Activated naive CD8-positive, alpha-beta T cell treated with anti-CD3 and anti-CD28 coated beads, Interleukin-2, amount 50 U/mL, for 24 hours (primary cell): ENCODE measurements around the gene KCNN3.

Experiments used
- ATAC-seq: fragments of 150-1000 bp; cut with Tn5 transposase; one replicate; pipeline ENCODE4 v1.10.0; 2021
- DNase-seq: peaks from one replicate; pipeline ENCODE4 v3.0.0; 2021
- H3K27ac Mint-ChIP-seq: one replicate; pipeline ENCODE4 v1.8.0; 2021; ENCODE audit warnings: mild to moderate bottlenecking, mixed read lengths
- H3K27me3 Mint-ChIP-seq: one replicate; pipeline ENCODE4 v1.8.0; 2021; ENCODE audit warnings: mixed read lengths
- H3K36me3 Mint-ChIP-seq: one replicate; pipeline ENCODE4 v1.8.0; 2021; ENCODE audit warnings: low read depth, mixed read lengths
- H3K4me1 Mint-ChIP-seq: one replicate; pipeline ENCODE4 v1.8.0; 2021; ENCODE audit warnings: mixed read lengths
- H3K4me3 Mint-ChIP-seq: one replicate; pipeline ENCODE4 v1.8.0; 2021; ENCODE audit warnings: mild to moderate bottlenecking, moderate library complexity, mixed read lengths
- H3K9me3 Mint-ChIP-seq: one replicate; pipeline ENCODE4 v1.8.0; 2021; ENCODE audit warnings: mixed read lengths

Gene KCNN3

DNA sequence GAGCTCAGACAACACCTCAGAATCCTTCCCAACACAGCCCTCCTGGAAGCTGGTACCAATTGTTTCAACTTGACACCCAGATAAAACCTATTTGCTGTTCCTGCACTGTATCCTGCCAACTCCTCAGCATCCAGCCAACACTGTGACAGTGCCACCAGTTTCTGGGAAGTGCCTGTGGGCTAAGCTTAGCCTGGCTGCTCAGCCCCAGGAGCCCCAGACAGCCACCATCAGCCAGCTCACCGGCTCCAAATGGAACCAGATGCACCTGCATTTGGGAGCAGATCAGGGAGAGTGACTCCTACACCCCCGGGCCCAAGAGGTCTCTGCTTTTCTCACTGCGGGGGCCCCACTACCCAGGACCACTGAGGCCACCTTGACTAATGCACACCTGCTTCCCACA lies 24.9 kb downstream of the KCNN3 start:
- H3K36me3 Mint-ChIP-seq = no peaks in the 10 kb centered on the region
- peaks cover 18% of the 10 kb centered on the region for H3K4me1 Mint-ChIP-seq
- peak overlapping the region; percentile 47 for H3K27ac Mint-ChIP-seq
- no peaks in the 10 kb centered on the region for H3K9me3 Mint-ChIP-seq
- ATAC-seq (no peak), DNase-seq (no peak)
- peaks cover 20% of the 10 kb centered on the region for H3K27me3 Mint-ChIP-seq
- H3K4me3 Mint-ChIP-seq = no peak overlapping the region

- Mint-ChIP-seq H3K27me3 (peaks cover 20% of the 10 kb centered on the region), H3K4me1 (peaks cover 10% of the 10 kb centered on the region), H3K9me3 (no peaks in the 10 kb centered on the region), H3K4me3 (no peak overlapping the region), H3K36me3 (no peaks in the 10 kb centered on the region), H3K27ac (no peak overlapping the region)
- no peak for ATAC-seq
- no peak for DNase-seq
Measured at GRCh38 chr1:154844297-154844681, 25.8 kb downstream of the KCNN3 start.

GRCh38 chr1:154843636-154844296 lies 26.3 kb downstream of the KCNN3 start:
- Mint-ChIP-seq H3K27me3 (peaks cover 20% of the 10 kb centered on the region), H3K9me3 (no peaks in the 10 kb centered on the region), H3K4me3 (no peak overlapping the region), H3K4me1 (peaks cover 5% of the 10 kb centered on the region), H3K36me3 (no peaks in the 10 kb centered on the region), H3K27ac (no peak overlapping the region)
- DNase-seq (no peak), ATAC-seq (no peak)

GRCh38 chr1:154842635-154843034 lies 27.4 kb downstream of the KCNN3 start:
- Mint-ChIP-seq H3K36me3 (no peaks in the 10 kb centered on the region), H3K27ac (no peak overlapping the region), H3K9me3 (no peaks in the 10 kb centered on the region), H3K4me1 (peaks cover 4% of the 10 kb centered on the region), H3K4me3 (no peak overlapping the region), H3K27me3 (peaks cover 10% of the 10 kb centered on the region)
- ATAC-seq (no peak), DNase-seq (no peak)

DNA sequence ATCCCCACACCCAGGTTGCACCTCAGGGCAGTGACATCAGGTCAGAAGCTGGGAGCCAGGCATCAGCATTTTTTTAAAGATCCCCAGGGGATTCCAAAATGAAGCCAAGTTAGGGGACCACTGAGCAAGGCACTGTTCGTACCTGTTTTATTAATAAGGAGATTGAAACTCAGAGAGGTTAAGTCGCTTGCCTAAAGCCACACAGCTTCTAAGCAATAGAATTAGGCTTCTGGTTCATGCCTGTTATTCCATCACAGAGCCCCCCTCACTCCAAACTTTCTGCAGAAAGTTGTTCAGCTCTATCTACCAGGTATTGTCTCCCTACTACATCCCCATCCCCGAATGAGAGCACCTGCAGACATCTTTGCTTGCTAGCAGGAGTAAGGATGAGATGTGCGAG lies 28.7 kb downstream of the KCNN3 start:
- H3K4me3 Mint-ChIP-seq = no peak overlapping the region
- peaks cover 15% of the 10 kb centered on the region for H3K27me3 Mint-ChIP-seq

DNA sequence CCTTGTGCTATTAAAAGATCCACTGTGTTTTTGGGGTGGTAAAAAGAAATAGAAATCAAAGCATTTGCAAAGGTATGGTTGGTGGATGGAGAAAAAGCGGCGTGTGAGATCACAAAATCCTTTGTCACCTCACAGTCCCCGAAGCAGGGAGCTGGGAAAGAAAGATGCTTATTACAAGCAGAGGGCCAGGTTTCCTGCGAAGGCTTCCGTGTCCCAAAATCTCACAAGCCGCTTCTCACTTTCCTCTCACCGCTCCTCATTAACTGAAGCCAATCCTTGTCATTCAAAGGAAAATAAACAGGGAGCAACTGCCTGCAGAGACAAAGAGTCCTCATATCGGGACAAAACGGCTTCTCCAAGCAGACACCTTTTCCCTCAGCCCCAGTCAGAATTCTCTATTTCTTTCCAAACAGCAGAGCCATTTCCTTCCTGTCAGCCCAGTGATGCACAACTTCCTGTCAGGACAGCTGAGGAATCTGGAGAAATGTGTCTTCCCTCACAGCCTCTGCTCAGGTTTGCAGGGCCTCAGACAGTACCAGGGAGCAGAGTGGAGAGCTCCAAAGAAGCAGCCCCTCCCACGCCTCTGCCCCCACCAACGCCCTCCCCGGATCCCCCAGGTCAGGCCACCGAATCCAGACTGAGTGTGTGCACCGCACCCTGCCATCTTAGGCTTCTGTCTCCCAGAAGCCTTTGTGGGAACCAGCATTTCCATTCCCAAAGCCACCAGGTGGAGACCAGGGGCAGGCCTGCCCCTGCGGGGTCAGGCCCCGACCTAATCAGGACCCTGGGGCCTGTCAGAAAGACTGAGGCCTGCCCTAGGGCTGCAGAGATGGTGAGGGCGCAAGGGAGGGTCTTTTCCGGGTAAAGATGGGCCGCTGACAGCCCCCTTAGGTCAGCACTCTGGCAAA lies 29.6 kb downstream of the KCNN3 start:
- no peak overlapping the region for H3K4me3 Mint-ChIP-seq
- H3K9me3 Mint-ChIP-seq = no peaks in the 10 kb centered on the region
- H3K4me1 Mint-ChIP-seq = peaks cover 4% of the 10 kb centered on the region
- no peaks in the 10 kb centered on the region for H3K36me3 Mint-ChIP-seq
- ATAC-seq (no peak), DNase-seq (no peak)
- H3K27me3 Mint-ChIP-seq = peaks cover 16% of the 10 kb centered on the region
- no peak overlapping the region for H3K27ac Mint-ChIP-seq

More for the DNA sequence above, 28.7 kb downstream of the KCNN3 start:
- DNase-seq (no peak), ATAC-seq (no peak)
- H3K27ac Mint-ChIP-seq = no peak overlapping the region
- no peaks in the 10 kb centered on the region for H3K9me3 Mint-ChIP-seq
- peaks cover 4% of the 10 kb centered on the region for H3K4me1 Mint-ChIP-seq
- no peaks in the 10 kb centered on the region for H3K36me3 Mint-ChIP-seq

- no peak for DNase-seq
Measured at GRCh38 chr1:154839691-154840090, 30.4 kb downstream of the KCNN3 start.

DNA sequence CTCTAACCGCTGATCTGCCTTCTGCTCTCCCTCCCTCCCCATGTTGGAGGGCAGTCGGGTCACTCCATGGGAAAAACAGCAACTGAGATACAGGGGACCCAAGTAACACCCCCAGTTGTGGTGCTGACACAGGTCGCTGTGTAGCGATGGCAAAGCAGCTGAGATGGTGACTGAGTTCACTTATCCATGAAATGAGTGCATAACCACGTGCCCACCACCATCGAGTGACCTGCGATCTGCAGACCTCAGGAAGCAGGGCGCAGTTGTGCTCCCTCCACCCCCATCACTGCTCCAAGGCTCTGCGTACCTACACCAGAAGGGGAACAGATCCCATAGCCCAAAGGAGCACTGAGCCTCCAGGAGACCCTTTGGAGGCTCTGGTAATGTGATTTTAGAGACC lies 31.1 kb downstream of the KCNN3 start:
- no peak for DNase-seq
- H3K4me1 Mint-ChIP-seq = no peaks in the 10 kb centered on the region
- no peak for ATAC-seq
- H3K9me3 Mint-ChIP-seq = no peaks in the 10 kb centered on the region
- H3K4me3 Mint-ChIP-seq = no peak overlapping the region
- no peak overlapping the region for H3K27ac Mint-ChIP-seq
- no peaks in the 10 kb centered on the region for H3K36me3 Mint-ChIP-seq
- H3K27me3 Mint-ChIP-seq = peaks cover 14% of the 10 kb centered on the region

More at GRCh38 chr1:154839691-154840090, 30.4 kb downstream of the KCNN3 start:
- no peak for ATAC-seq
- H3K27me3 Mint-ChIP-seq = peaks cover 11% of the 10 kb centered on the region
- no peaks in the 10 kb centered on the region for H3K4me1 Mint-ChIP-seq
- H3K9me3 Mint-ChIP-seq = no peaks in the 10 kb centered on the region
- no peaks in the 10 kb centered on the region for H3K36me3 Mint-ChIP-seq
- no peak overlapping the region for H3K4me3 Mint-ChIP-seq
- H3K27ac Mint-ChIP-seq = no peak overlapping the region

GRCh38 chr1:154838461-154838860 lies 31.6 kb downstream of the KCNN3 start:
- Mint-ChIP-seq H3K27ac (no peak overlapping the region), H3K27me3 (peaks cover 14% of the 10 kb centered on the region), H3K4me3 (no peak overlapping the region), H3K9me3 (no peaks in the 10 kb centered on the region), H3K36me3 (no peaks in the 10 kb centered on the region), H3K4me1 (no peaks in the 10 kb centered on the region)
- ATAC-seq (no peak), DNase-seq (no peak)

DNA sequence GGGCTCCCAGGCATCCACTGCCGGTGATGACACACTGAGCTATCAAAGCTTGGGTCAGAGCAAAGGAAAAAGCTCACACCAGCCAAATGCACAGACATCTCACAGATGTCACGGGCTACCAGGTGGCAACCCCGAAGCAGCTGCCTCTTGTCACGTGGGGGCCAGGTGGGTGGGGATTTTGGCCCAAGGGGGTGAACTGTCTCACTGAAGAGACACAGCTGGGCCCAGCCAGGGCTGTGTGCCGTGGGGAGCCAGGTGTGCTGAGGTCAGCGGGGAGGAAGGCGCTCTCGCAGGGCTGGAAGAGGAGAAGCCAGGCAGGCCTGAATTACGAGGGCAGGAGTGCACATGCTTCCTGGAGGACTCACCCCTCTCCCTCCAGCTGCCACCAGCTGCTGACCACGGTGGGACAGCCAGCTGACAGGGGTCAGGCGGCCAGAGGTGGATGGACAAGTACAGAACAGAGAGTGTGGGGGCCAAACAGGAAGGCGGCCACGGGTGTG lies 32.4 kb downstream of the KCNN3 start:
- H3K27ac Mint-ChIP-seq = no peak overlapping the region
- DNase-seq (no peak), ATAC-seq (no peak)
- H3K27me3 Mint-ChIP-seq = peaks cover 14% of the 10 kb centered on the region
- no peaks in the 10 kb centered on the region for H3K4me1 Mint-ChIP-seq
- H3K4me3 Mint-ChIP-seq = no peak overlapping the region
- H3K9me3 Mint-ChIP-seq = no peaks in the 10 kb centered on the region
- H3K36me3 Mint-ChIP-seq = no peaks in the 10 kb centered on the region

DNA sequence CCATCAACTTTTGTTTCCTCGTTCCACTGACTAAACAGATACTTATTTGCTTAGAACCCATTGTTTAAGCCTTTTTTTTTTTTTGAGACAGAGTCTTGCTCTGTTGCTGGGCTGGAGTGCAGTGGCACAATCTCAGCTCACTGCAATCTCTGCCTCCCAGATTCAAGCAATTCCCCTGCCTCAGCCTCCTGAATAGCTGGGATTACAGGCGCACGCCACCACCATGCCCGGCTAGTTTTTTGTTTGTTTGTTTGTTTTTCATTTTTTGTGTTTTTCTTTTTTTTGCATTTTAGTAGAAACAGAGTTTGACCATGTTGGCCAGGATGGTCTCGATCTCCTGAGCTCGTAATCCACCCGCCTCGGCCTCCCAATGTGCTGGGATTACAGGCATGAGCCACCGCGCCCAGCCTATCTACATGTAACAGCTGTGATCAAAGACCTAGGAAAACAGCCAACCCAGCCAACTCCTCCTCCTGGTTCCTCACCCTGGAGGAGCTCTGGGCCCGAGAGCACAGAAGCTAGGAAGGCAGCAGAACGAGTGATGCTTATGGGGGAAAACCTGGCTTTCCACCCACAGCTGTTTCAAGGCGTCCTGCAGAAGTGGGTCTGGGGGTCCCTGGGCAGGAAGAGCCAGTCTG lies 32.9 kb downstream of the KCNN3 start:
- Mint-ChIP-seq H3K27me3 (peaks cover 14% of the 10 kb centered on the region), H3K4me1 (no peaks in the 10 kb centered on the region), H3K4me3 (no peak overlapping the region), H3K36me3 (no peaks in the 10 kb centered on the region), H3K27ac (no peak overlapping the region), H3K9me3 (no peaks in the 10 kb centered on the region)
- DNase-seq (no peak), ATAC-seq (no peak)

GRCh38 chr1:154835531-154836324 lies 34.4 kb downstream of the KCNN3 start:
- Mint-ChIP-seq H3K4me3 (no peak overlapping the region), H3K36me3 (no peaks in the 10 kb centered on the region), H3K4me1 (no peaks in the 10 kb centered on the region), H3K9me3 (no peaks in the 10 kb centered on the region), H3K27ac (no peak overlapping the region), H3K27me3 (peaks cover 14% of the 10 kb centered on the region)
- ATAC-seq (no peak), DNase-seq (no peak)

- Mint-ChIP-seq H3K9me3 (no peaks in the 10 kb centered on the region), H3K4me1 (no peaks in the 10 kb centered on the region), H3K36me3 (no peaks in the 10 kb centered on the region), H3K27me3 (peaks cover 14% of the 10 kb centered on the region), H3K4me3 (no peak overlapping the region), H3K27ac (no peak overlapping the region)
- ATAC-seq = no peak
- no peak for DNase-seq
Measured at GRCh38 chr1:154833841-154834240, 36.2 kb downstream of the KCNN3 start.

GRCh38 chr1:154833209-154833608 lies 36.9 kb downstream of the KCNN3 start:
- Mint-ChIP-seq H3K27ac (no peak overlapping the region), H3K4me1 (no peaks in the 10 kb centered on the region), H3K36me3 (no peaks in the 10 kb centered on the region), H3K9me3 (no peaks in the 10 kb centered on the region), H3K4me3 (no peak overlapping the region), H3K27me3 (peaks cover 14% of the 10 kb centered on the region)
- ATAC-seq (no peak), DNase-seq (no peak)
